ENCODE measurements around the gene CANX.
A peak's percentile ranks its signal among the peaks of the same experiment; 100 is the strongest.

CANX gene

GRCh38 chr5:179759581-179760551, 61.1 kb downstream of the CANX start:
- no peak for DNase-seq

GRCh38 chr5:179762079-179762780, 63.5 kb downstream of the CANX start:
- no peak for DNase-seq

GRCh38 chr5:179762781-179763176, 64.0 kb downstream of the CANX start:
- no peak for DNase-seq

GRCh38 chr5:179763215-179763945, 64.6 kb downstream of the CANX start:
- peak; percentile 34 to 47 for DNase-seq

- no peak for DNase-seq
Measured at GRCh38 chr5:179764056-179764455, 65.3 kb downstream of the CANX start.

- no peak for DNase-seq
Measured at GRCh38 chr5:179765400-179765799, 66.6 kb downstream of the CANX start.

- DNase-seq = no peak
Measured at GRCh38 chr5:179766021-179766725, 67.4 kb downstream of the CANX start.

- DNase-seq = no peak
Measured at GRCh38 chr5:179766726-179767455, 68.1 kb downstream of the CANX start.

GRCh38 chr5:179767496-179768100, 68.8 kb downstream of the CANX start:
- no peak for DNase-seq

GRCh38 chr5:179768326-179769085, 69.7 kb downstream of the CANX start:
- no peak for DNase-seq

- no peak for DNase-seq
Measured at GRCh38 chr5:179769271-179769670, 70.5 kb downstream of the CANX start.

- no peak for DNase-seq
Measured at GRCh38 chr5:179769796-179770195, 71.0 kb downstream of the CANX start.

- DNase-seq = no peak
Measured at GRCh38 chr5:179771311-179771895, 72.6 kb downstream of the CANX start.

- no peak for DNase-seq
Measured at GRCh38 chr5:179772351-179772750, 73.6 kb downstream of the CANX start.

GRCh38 chr5:179773686-179774040, 74.9 kb downstream of the CANX start:
- DNase-seq = no peak

GRCh38 chr5:179774442-179774841, 75.7 kb downstream of the CANX start:
- DNase-seq = no peak

- DNase-seq = no peak
Measured at GRCh38 chr5:179776411-179776938, 77.7 kb downstream of the CANX start.

- no peak for DNase-seq
Measured at GRCh38 chr5:179777456-179777855, 78.7 kb downstream of the CANX start.

GRCh38 chr5:179777909-179778308, 79.1 kb downstream of the CANX start:
- DNase-seq = no peak

- DNase-seq = no peak
Measured at GRCh38 chr5:179778591-179778990, 79.8 kb downstream of the CANX start.

Measured in hippocampal formation (tissue), 2 donors.